Measurements from ENCODE around the gene TBC1D14. TPM values are rescaled to one million over a fixed set of nuclear protein-coding genes. Genes with fewer than 3 reads are reported as not detected.

Gene TBC1D14
- total RNA-seq, 2 donors from 2014 or later, result 46.7 to 49.9 TPM

DNA sequence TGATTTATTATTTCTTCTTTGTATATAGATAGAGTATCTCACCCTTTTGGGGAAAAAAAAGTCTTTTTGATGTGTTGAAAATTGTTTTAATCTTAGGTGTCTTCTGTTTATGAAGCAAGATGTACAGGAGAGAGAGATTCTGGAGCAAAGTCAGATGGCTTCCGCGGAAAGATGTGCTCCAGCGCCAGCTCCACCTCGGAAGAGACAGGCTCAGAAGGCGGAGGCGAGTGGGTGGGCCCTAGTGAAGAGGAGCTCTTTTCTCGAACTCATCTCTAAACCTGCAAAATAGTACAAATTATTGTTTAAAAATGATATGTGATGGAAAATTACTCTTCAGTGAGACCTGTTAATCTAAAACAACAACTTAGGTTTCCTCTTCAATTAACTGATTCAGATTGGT, 28.9 kb upstream of the TBC1D14 start:
- peaks cover 48% of the 10 kb centered on the region for H3K36me3 ChIP-seq
- DNase-seq (ENCODE audit: low spot score) (no peak), ATAC-seq (ENCODE audit: insufficient number of reproducible peaks, low FRiP score, low read depth) (no peak)
- H3K27me3 ChIP-seq (replicated peaks; ENCODE audit: insufficient read depth), result no peaks in the 10 kb centered on the region
- TF ChIP-seq, protein P1, sequence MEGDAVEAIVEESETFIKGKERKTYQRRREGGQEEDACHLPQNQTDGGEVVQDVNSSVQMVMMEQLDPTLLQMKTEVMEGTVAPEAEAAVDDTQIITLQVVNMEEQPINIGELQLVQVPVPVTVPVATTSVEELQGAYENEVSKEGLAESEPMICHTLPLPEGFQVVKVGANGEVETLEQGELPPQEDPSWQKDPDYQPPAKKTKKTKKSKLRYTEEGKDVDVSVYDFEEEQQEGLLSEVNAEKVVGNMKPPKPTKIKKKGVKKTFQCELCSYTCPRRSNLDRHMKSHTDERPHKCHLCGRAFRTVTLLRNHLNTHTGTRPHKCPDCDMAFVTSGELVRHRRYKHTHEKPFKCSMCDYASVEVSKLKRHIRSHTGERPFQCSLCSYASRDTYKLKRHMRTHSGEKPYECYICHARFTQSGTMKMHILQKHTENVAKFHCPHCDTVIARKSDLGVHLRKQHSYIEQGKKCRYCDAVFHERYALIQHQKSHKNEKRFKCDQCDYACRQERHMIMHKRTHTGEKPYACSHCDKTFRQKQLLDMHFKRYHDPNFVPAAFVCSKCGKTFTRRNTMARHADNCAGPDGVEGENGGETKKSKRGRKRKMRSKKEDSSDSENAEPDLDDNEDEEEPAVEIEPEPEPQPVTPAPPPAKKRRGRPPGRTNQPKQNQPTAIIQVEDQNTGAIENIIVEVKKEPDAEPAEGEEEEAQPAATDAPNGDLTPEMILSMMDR (IDR thresholded peaks at IDR 0.05), result no peak
- peaks cover 0 to 8% of the 10 kb centered on the region in 2 donors for H3K4me1 ChIP-seq (ENCODE audit: control insufficient read depth in 1 of 2, low read depth in 2 of 2)
- no peak overlapping the region for H3K27ac ChIP-seq
- no peak overlapping the region for H3K4me3 ChIP-seq
- no peaks in the 10 kb centered on the region for H3K9me3 ChIP-seq

DNA sequence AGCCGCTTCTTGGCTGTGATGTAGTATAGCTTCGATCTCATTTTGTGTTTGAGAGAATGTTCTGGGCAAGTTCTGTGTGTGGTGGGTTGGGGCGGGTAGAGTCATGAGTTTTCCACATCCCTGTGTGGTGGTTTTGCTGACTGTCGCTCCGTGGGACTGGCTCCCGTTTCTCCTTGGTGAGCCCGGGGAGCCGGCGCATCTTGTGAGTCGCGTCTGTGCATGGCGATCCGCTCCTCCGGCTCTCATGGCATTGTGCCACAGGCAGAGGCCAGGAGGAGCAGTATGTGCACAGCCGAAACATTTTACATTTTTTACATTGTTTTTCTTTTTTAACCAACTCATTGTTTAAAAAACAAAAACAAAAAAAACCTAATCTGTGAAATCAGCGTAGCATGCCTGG, 27.7 kb upstream of the TBC1D14 start:
- Histone ChIP-seq H3K27me3 (replicated peaks; ENCODE audit: insufficient read depth) (no peaks in the 10 kb centered on the region), H3K4me3 (no peak overlapping the region), H3K27ac (no peak overlapping the region), H3K9me3 (no peaks in the 10 kb centered on the region), H3K36me3 (peaks cover 43% of the 10 kb centered on the region), H3K4me1 (ENCODE audit: control insufficient read depth in 1 of 2, low read depth in 2 of 2) (peaks cover 10 to 20% of the 10 kb centered on the region in 2 donors)
- TF ChIP-seq, protein P1 (IDR thresholded peaks at IDR 0.05), result no peak
- ATAC-seq (ENCODE audit: insufficient number of reproducible peaks, low FRiP score, low read depth) (no peak), DNase-seq (ENCODE audit: low spot score) (no peak)

DNA sequence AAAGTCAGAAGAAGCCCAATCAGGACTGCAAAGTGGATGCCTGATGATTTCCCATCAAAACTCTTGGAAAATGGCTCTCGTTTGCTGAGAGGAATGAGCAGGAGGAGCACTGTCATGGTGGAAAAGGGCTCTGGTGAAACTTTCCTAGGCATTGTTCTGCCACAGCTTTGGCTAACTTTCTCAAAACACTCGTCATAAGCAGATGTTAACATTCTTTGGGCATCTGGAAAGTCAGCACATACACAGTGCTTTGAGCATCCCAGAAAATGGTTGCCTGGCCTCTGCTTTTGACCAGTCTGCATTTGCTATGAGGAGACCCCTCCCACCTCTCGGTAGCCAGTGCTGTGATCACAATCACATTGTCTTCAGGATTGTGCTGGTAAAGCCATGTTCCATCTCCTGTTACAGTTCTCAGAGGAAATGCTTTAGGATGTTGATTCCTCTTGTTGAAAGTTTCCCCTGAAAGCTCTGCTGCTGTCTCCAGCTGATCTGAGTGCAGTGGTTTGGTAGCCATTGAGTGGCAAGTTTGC, 25.2 kb upstream of the TBC1D14 start:
- Histone ChIP-seq H3K4me1 (ENCODE audit: control insufficient read depth in 1 of 2, low read depth in 2 of 2) (peaks cover 10 to 22% of the 10 kb centered on the region in 2 donors), H3K27ac (no peak overlapping the region), H3K9me3 (no peaks in the 10 kb centered on the region), H3K36me3 (peaks cover 22% of the 10 kb centered on the region), H3K27me3 (replicated peaks; ENCODE audit: insufficient read depth) (no peaks in the 10 kb centered on the region), H3K4me3 (no peak overlapping the region)
- TF ChIP-seq, protein P1 (IDR thresholded peaks at IDR 0.05), result no peak
- DNase-seq (ENCODE audit: low spot score) (no peak), ATAC-seq (ENCODE audit: insufficient number of reproducible peaks, low FRiP score, low read depth) (no peak)

DNA sequence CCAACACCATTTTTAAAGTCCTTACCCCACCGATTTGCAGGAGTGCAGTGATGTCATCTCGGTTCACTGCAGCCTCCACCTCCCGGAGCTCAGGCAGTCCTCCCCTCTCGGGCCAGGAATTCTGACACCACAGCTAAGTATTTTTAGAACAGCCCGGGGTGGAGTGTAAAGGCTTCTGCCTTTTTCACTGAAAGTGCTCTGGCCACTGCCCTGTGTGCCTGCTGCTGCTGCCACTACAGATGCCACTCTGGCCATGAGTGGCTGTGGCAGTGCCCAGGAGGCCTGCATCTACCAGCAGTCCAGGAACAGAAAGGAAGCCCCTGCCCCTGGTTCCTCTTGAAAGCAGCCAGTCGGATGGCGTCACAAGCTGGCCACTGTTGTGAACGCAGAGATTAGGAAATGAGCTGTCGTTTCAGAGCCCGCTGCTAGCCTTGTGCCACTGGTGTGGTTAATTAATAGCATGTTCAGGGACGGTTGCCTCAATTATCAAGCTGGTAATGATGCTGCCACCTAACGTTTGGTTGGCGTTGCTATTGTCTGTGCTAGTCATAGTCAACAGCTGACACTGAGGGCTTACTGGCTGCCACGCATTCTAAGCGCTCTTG, 23.6 kb upstream of the TBC1D14 start:
- DNase-seq (ENCODE audit: low spot score), result no peak
- H3K27me3 ChIP-seq (replicated peaks; ENCODE audit: insufficient read depth), result no peaks in the 10 kb centered on the region
- H3K4me1 ChIP-seq (ENCODE audit: control insufficient read depth in 1 of 2, low read depth in 2 of 2), result peaks cover 10 to 22% of the 10 kb centered on the region in 2 donors
- H3K4me3 ChIP-seq, result peak overlapping the region; percentile 49
- peak; percentile 62 for ATAC-seq (ENCODE audit: insufficient number of reproducible peaks, low FRiP score, low read depth)
- H3K36me3 ChIP-seq, result peaks cover 15% of the 10 kb centered on the region
- TF ChIP-seq, protein P1 (IDR thresholded peaks at IDR 0.05), result no peak
- no peaks in the 10 kb centered on the region for H3K9me3 ChIP-seq
- H3K27ac ChIP-seq, result peak overlapping the region; percentile 66 to 84

DNA sequence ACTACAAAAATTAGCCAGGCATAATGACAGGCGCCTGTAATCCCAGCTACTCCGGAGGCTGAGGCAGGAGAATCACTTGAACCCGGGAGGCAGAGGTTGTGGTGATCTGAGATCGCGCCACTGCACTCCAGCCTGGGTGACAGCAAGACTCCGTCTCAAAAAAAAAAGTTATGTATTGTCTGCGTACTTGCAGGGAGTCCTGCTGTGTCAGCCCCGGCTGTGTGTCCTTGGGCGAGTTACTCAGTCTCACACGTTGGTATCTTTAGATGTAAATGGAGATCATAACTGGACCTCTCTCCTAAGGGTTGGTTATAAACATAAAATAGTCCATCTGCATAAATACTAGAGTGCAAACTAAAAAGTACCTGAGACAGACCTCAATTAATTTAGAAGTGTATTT, 22.7 kb upstream of the TBC1D14 start:
- H3K4me3 ChIP-seq, result no peak overlapping the region
- H3K4me1 ChIP-seq (ENCODE audit: control insufficient read depth in 1 of 2, low read depth in 2 of 2), result peaks cover 10 to 22% of the 10 kb centered on the region in 2 donors
- peak overlapping the region; percentile 66 to 84 for H3K27ac ChIP-seq
- no peaks in the 10 kb centered on the region for H3K9me3 ChIP-seq
- TF ChIP-seq, protein P1 (IDR thresholded peaks at IDR 0.05), result no peak
- H3K27me3 ChIP-seq (replicated peaks; ENCODE audit: insufficient read depth), result no peaks in the 10 kb centered on the region
- DNase-seq (ENCODE audit: low spot score) (no peak), ATAC-seq (ENCODE audit: insufficient number of reproducible peaks, low FRiP score, low read depth) (no peak)
- H3K36me3 ChIP-seq, result peaks cover 6% of the 10 kb centered on the region
